ENCODE data around the gene STOX1. TPM values are rescaled to one million over a fixed set of nuclear protein-coding genes. Genes with fewer than 3 reads are reported as not detected.

The STOX1 gene
- total RNA-seq, 2 donors from 2014 or later, result 4.5 to 5.2 TPM

DNA sequence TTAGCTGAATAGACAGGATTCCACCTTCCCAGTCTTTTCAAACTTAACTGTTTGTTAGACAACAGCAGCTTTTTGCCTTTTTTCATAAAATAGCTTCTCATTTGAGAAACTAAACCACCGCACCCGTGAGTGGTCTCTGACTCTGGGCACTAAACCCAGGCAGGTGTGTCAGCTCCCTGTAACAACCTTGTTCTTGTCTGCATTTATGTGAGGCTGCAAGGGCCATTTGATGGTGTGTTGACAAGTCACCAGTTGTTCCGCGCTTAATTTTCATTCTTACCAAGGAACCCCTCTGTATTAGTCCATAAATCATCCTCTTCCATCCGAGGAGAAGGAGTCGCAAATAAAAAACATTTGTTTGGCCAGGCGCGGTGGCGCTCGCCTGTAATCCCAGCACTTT is 1.5 kb downstream of the STOX1 start:
- Mint-ChIP-seq H3K27ac (no peak overlapping the region), H3K36me3 (ENCODE audit: low read depth) (no peaks in the 10 kb centered on the region), H3K4me3 (peak overlapping the region; percentile 53), H3K9me3 (no peaks in the 10 kb centered on the region), H3K27me3 (ENCODE audit: insufficient read depth) (peaks cover 30% of the 10 kb centered on the region), H3K4me1 (no peaks in the 10 kb centered on the region)
- Histone ChIP-seq H3K27me3 (ENCODE audit: control insufficient read depth, insufficient read depth, low read length, poor library complexity, severe bottlenecking) (peaks cover 11% of the 10 kb centered on the region), H3K4me1 (ENCODE audit: control insufficient read depth, insufficient read depth, low read length) (no peaks in the 10 kb centered on the region), H3K9me3 (ENCODE audit: control insufficient read depth, low read length) (no peaks in the 10 kb centered on the region), H3K27ac (ENCODE audit: low read depth, low read length) (no peak overlapping the region), H3K36me3 (ENCODE audit: control insufficient read depth, insufficient read depth, low read length) (no peaks in the 10 kb centered on the region), H3K4me3 (ENCODE audit: low read length) (no peak overlapping the region), H3K9ac (ENCODE audit: extremely low read depth, low read length, poor library complexity, severe bottlenecking) (no peak overlapping the region)
- WGBS, 2 experiments (ENCODE audit: insufficient coverage in 1 of 2, insufficient read length in 1 of 2), result 95% methylated on average over 8 to 10 of the region's 10 CpGs
- TF ChIP-seq, protein P1, sequence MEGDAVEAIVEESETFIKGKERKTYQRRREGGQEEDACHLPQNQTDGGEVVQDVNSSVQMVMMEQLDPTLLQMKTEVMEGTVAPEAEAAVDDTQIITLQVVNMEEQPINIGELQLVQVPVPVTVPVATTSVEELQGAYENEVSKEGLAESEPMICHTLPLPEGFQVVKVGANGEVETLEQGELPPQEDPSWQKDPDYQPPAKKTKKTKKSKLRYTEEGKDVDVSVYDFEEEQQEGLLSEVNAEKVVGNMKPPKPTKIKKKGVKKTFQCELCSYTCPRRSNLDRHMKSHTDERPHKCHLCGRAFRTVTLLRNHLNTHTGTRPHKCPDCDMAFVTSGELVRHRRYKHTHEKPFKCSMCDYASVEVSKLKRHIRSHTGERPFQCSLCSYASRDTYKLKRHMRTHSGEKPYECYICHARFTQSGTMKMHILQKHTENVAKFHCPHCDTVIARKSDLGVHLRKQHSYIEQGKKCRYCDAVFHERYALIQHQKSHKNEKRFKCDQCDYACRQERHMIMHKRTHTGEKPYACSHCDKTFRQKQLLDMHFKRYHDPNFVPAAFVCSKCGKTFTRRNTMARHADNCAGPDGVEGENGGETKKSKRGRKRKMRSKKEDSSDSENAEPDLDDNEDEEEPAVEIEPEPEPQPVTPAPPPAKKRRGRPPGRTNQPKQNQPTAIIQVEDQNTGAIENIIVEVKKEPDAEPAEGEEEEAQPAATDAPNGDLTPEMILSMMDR (conservative IDR thresholded peaks at IDR 0.05), result no peak
- DNase-seq, result no peak

DNA sequence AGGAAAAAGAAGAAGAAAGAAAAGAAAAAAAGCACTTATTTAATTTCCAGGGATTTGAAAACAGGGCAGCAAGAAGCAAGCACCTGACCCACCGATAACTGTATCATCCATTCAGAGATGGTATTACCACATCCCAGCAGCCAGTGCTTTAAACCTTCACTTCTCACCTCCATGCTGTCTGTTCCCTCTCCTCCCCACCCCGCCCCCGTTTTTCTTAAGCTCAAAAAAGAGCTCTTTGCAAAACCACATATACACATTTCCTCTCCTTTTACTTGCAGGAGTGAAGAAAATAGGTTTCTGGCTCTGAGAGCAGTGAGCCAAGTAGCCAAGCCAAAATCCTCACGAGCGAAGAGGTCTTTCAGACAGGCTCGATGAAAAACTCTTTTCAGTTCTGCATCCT is 2.2 kb downstream of the STOX1 start:
- peaks cover 11% of the 10 kb centered on the region for H3K27me3 ChIP-seq (ENCODE audit: control insufficient read depth, insufficient read depth, low read length, poor library complexity, severe bottlenecking)
- Mint-ChIP-seq H3K9me3 (no peaks in the 10 kb centered on the region), H3K27ac (no peak overlapping the region), H3K4me3 (no peak overlapping the region), H3K36me3 (ENCODE audit: low read depth) (no peaks in the 10 kb centered on the region), H3K27me3 (ENCODE audit: insufficient read depth) (peaks cover 30% of the 10 kb centered on the region), H3K4me1 (no peaks in the 10 kb centered on the region)
- DNase-seq, result no peak
- no peak overlapping the region for H3K9ac ChIP-seq (ENCODE audit: extremely low read depth, low read length, poor library complexity, severe bottlenecking)
- no peaks in the 10 kb centered on the region for H3K9me3 ChIP-seq (ENCODE audit: control insufficient read depth, low read length)
- H3K27ac ChIP-seq (ENCODE audit: low read depth, low read length), result no peak overlapping the region
- H3K4me1 ChIP-seq (ENCODE audit: control insufficient read depth, insufficient read depth, low read length), result no peaks in the 10 kb centered on the region
- no peak overlapping the region for H3K4me3 ChIP-seq (ENCODE audit: low read length)
- H3K36me3 ChIP-seq (ENCODE audit: control insufficient read depth, insufficient read depth, low read length), result no peaks in the 10 kb centered on the region
- 77 to 84% methylated on average over 5 to 6 of the region's 6 CpGs for WGBS, 2 experiments (ENCODE audit: insufficient coverage in 1 of 2, insufficient read length in 1 of 2)
- TF ChIP-seq, protein P1 (conservative IDR thresholded peaks at IDR 0.05), result no peak

DNA sequence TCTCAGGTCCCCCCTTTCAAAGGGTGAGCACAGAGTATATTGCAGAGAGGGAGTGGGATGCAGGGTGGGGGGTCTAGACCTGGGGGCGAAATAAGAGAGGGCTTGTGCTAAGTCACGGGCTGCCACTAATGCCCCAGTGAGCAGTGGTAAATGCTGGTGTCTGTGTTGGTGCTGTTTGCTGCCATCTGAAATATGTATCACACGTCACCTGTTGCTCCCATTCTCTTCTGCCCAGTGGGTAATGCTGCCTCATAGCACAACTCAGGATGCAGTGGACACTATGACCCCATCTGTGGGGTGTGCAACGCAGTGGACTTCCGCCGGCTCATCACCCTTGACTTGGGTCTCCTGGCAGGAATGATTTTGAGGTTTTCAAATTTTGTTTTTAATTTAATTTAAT is 2.6 kb downstream of the STOX1 start:
- H3K4me3 ChIP-seq (ENCODE audit: low read length), result no peak overlapping the region
- H3K27me3 ChIP-seq (ENCODE audit: control insufficient read depth, insufficient read depth, low read length, poor library complexity, severe bottlenecking), result peaks cover 11% of the 10 kb centered on the region
- Mint-ChIP-seq H3K27me3 (ENCODE audit: insufficient read depth) (peaks cover 29% of the 10 kb centered on the region), H3K36me3 (ENCODE audit: low read depth) (no peaks in the 10 kb centered on the region), H3K4me3 (no peak overlapping the region), H3K9me3 (no peaks in the 10 kb centered on the region), H3K27ac (no peak overlapping the region), H3K4me1 (no peaks in the 10 kb centered on the region)
- WGBS, 2 experiments (ENCODE audit: insufficient coverage in 1 of 2, insufficient read length in 1 of 2), result 96 to 100% methylated on average over 1 to 6 of the region's 6 CpGs
- H3K27ac ChIP-seq (ENCODE audit: low read depth, low read length), result no peak overlapping the region
- H3K36me3 ChIP-seq (ENCODE audit: control insufficient read depth, insufficient read depth, low read length), result no peaks in the 10 kb centered on the region
- TF ChIP-seq, protein P1 (conservative IDR thresholded peaks at IDR 0.05), result no peak
- no peaks in the 10 kb centered on the region for H3K4me1 ChIP-seq (ENCODE audit: control insufficient read depth, insufficient read depth, low read length)
- no peak for DNase-seq
- H3K9me3 ChIP-seq (ENCODE audit: control insufficient read depth, low read length), result no peaks in the 10 kb centered on the region
- H3K9ac ChIP-seq (ENCODE audit: extremely low read depth, low read length, poor library complexity, severe bottlenecking), result no peak overlapping the region
